T1000 (cell line): ENCODE data around the gene USP48.
"Not testable (repeated sequence)": the region's sequence is repeated elsewhere in the genome, so short reads cannot be mapped to it uniquely, and the experiment has no call there.

ENCODE experiments used
- DNase-seq: peaks from one replicate; lab custom pipeline; 2025; ENCODE audit warnings: mixed read lengths; lab: John Stamatoyannopoulos, UW

USP48 gene

GRCh38 chr1:21814981-21815582 is 32.1 kb upstream of the USP48 start:
- DNase-seq: no peak

GRCh38 chr1:21814241-21814918 is 31.4 kb upstream of the USP48 start:
- no peak for DNase-seq

- no peak for DNase-seq
Measured at GRCh38 chr1:21813542-21813941, 30.6 kb upstream of the USP48 start.

GRCh38 chr1:21811875-21812305 is 28.9 kb upstream of the USP48 start, which contains the start of gene LDLRAD2:
LDLRAD2 (plus strand) TSS chr1:21812265; CDS start chr1:21812452, 187 bp downstream.
- no peak for DNase-seq

GRCh38 chr1:21804536-21804935 is 21.6 kb upstream of the USP48 start:
- no peak for DNase-seq

- no peak for DNase-seq
Measured at GRCh38 chr1:21801100-21801499, 18.2 kb upstream of the USP48 start.

- DNase-seq: no peak
Measured at GRCh38 chr1:21799730-21800129, 16.8 kb upstream of the USP48 start.

GRCh38 chr1:21795075-21795474 is 12.1 kb upstream of the USP48 start:
- DNase-seq: no peak

- no peak for DNase-seq
Measured at GRCh38 chr1:21794656-21795055, 11.7 kb upstream of the USP48 start.

GRCh38 chr1:21793104-21793503 is 10.2 kb upstream of the USP48 start:
- DNase-seq: no peak

- no peak for DNase-seq
Measured at GRCh38 chr1:21786640-21787039, 3.7 kb upstream of the USP48 start.

GRCh38 chr1:21785764-21786163 is 2.8 kb upstream of the USP48 start:
- DNase-seq: not testable (repeated sequence)

- peak; percentile 88 for DNase-seq
Measured at GRCh38 chr1:21783679-21784603, 992 bp upstream of the USP48 start.

- DNase-seq: peak; percentile 18
Measured at GRCh38 chr1:21782349-21782867, 541 bp downstream of the USP48 start.

- no peak for DNase-seq
Measured at GRCh38 chr1:21781815-21782348, 1.1 kb downstream of the USP48 start.

GRCh38 chr1:21779613-21780521 is 3.1 kb downstream of the USP48 start:
- no peak for DNase-seq

GRCh38 chr1:21778405-21778727 is 4.6 kb downstream of the USP48 start:
- DNase-seq: no peak

- DNase-seq: not testable (repeated sequence)
Measured at GRCh38 chr1:21776925-21777324, 6.0 kb downstream of the USP48 start.

GRCh38 chr1:21775985-21776562 is 6.9 kb downstream of the USP48 start:
- DNase-seq: no peak

GRCh38 chr1:21775550-21775914 is 7.4 kb downstream of the USP48 start:
- no peak for DNase-seq
